Suprapubic skin (tissue), 4 donors: ENCODE results near the gene ERCC2. TPM values are rescaled to one million over a fixed set of nuclear protein-coding genes. Genes with fewer than 3 reads are reported as not detected.
"Not testable (repeated sequence)": the region's sequence is repeated elsewhere in the genome, so short reads cannot be mapped to it uniquely, and the experiment has no call there.

ENCODE experiments used
- DNase-seq, 2 donors: peaks; one replicate each; pipeline ENCODE4 v3.0.0-alpha.2; 2019; ENCODE audit warnings: low spot score in 2 of 2
- H3K27ac ChIP-seq: fragments of 200-600 bp; sonication (generic); one replicate; pipeline ENCODE4 v1.5.1; 2019
- H3K27me3 ChIP-seq: fragments of 200-600 bp; sonication (generic); one replicate; pipeline ENCODE4 v1.5.1; 2019
- H3K36me3 ChIP-seq: fragments of 200-600 bp; sonication (generic); one replicate; pipeline ENCODE4 v1.5.1; 2019
- H3K4me1 ChIP-seq: fragments of 200-600 bp; sonication (generic); one replicate; pipeline ENCODE4 v1.5.1; 2019
- H3K4me3 ChIP-seq: fragments of 200-600 bp; sonication (generic); one replicate; pipeline ENCODE4 v1.5.1; 2019; ENCODE audit warnings: mild to moderate bottlenecking
- H3K9me3 ChIP-seq: fragments of 200-600 bp; sonication (generic); one replicate; pipeline ENCODE4 v1.5.1; 2019
- CTCF ChIP-seq, 2 donors: fragments of 200-600 bp in 1 of 2; fragments of 450-650 bp in 1 of 2; sonication (generic) in 1 of 2; IDR thresholded peaks; one replicate each; pipeline ENCODE4 v1.5.1; 2016 to 2019; ENCODE audit warnings: antibody characterized with exemption in 2 of 2, mild to moderate bottlenecking in 1 of 2, moderate library complexity in 1 of 2
- EP300 ChIP-seq: sonication (generic); formaldehyde crosslinking; IDR thresholded peaks from one replicate; pipeline ENCODE4 v1.6.1; 2017; ENCODE audit warnings: antibody characterized with exemption
- POLR2A ChIP-seq, 2 donors: fragments of 450-650 bp; IDR thresholded peaks; one replicate each; pipeline ENCODE4 v1.6.1; 2017; ENCODE audit warnings: antibody characterized with exemption in 2 of 2, mild to moderate bottlenecking in 2 of 2, moderate library complexity in 2 of 2
- POLR2AphosphoS5 ChIP-seq, 3 donors: sonication (generic); formaldehyde crosslinking; IDR thresholded peaks; one replicate each; pipeline ENCODE4 v1.6.1; 2017; ENCODE audit warnings: antibody characterized with exemption in 3 of 3
- WGBS: methylation state at CpG from one replicate; pipeline ENCODE4 v1.1.5; 2018; 5-methylcytosine and 5-hydroxymethylcytosine counted together
- total RNA-seq, 4 donors: library from RNA; depleted of rRNA; stranded (reverse); fragments of >200 nt; gene quantifications; one replicate each; pipeline ENCODE4 v1.1.0, GENCODE V29; 2016

ERCC2 gene
- total RNA-seq, 4 donors from 2014 or later: 10.2 to 22.3 (median 14.1) TPM

DNA sequence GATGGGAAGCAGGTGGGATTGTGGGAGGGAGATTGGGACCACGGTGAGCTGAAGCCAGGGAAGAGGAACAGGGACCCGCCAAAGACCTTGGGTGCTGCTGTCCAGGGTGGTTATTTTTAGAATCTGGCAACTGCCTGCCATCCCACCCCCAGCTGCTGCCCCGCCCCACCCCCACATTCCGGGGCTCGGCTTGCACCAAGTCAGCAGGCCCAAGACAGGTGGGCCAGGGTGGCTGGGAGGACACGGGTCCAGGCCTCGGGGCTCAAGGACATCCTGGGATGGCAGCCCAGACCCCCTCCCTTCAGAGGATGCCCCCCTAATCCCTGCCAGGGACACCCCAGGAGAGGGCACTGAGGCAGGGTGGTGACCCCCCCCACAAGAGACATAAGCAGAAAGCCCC lies 48.5 kb downstream of the ERCC2 start:
- Histone ChIP-seq H3K4me3 (no peak overlapping the region), H3K27ac (no peak overlapping the region)
- WGBS: 45% methylated on average over 2 of the region's 7 CpGs

DNA sequence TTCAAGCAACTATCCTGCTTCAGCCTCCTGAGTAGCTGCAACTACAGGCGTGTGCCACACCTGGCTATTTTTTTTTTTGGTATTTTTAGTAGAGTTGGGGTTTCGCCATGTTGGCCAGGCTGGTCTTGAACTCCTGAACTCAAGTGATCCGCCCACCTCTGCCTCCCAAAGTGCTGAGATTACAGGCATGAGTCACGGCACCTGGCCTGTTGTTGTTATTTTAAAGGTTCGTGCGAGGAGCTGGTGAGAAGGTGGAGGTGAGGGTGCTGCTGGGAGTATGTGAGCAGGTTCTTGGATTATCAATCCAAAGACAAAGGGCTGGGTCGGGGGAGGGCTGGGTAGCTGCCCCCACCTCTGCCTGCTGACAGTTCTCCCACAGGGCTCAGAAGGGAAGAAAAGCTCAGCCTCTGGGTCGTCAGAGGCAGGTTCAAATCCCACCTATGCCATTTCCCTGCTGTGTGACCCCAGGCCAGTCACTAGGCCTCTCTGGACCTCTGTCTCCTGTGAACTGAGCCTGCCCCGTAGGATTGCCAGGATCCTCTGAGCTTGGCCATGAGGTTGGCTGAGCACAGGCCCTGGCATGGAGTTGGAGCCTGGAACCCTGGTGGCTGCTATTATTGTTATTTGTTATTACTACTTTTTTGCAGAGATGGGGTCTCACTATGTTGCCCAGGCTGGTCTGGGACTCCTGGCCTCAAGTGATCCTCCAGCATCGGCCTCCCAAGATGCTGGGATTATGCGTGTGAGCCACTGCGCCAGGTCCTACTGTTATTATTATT lies 49.2 kb downstream of the ERCC2 start:
- WGBS: 75% methylated on average over 11 of the region's 12 CpGs
- DNase-seq: no peak
- peaks cover 53% of the 10 kb centered on the region for H3K27me3 ChIP-seq
- H3K27ac ChIP-seq: no peak overlapping the region
- no peaks in the 10 kb centered on the region for H3K9me3 ChIP-seq
- H3K36me3 ChIP-seq: no peaks in the 10 kb centered on the region
- peaks cover 12% of the 10 kb centered on the region for H3K4me1 ChIP-seq
- no peak for TF ChIP-seq EP300
- no peak for TF ChIP-seq CTCF (IDR thresholded peaks at IDR 0.05)
- TF ChIP-seq POLR2AphosphoS5 (IDR thresholded peaks at IDR 0.05): no peak
- TF ChIP-seq POLR2A (IDR thresholded peaks at IDR 0.05): no peak
- H3K4me3 ChIP-seq: no peak overlapping the region

More for the DNA sequence above, 48.5 kb downstream of the ERCC2 start:
- no peaks in the 10 kb centered on the region for H3K36me3 ChIP-seq
- no peaks in the 10 kb centered on the region for H3K9me3 ChIP-seq
- TF ChIP-seq POLR2A (IDR thresholded peaks at IDR 0.05) (no peak), POLR2AphosphoS5 (IDR thresholded peaks at IDR 0.05) (no peak), EP300 (no peak), CTCF (IDR thresholded peaks at IDR 0.05) (no peak)
- DNase-seq: no peak
- H3K27me3 ChIP-seq: peaks cover 50% of the 10 kb centered on the region
- H3K4me1 ChIP-seq: peaks cover 14% of the 10 kb centered on the region

DNA sequence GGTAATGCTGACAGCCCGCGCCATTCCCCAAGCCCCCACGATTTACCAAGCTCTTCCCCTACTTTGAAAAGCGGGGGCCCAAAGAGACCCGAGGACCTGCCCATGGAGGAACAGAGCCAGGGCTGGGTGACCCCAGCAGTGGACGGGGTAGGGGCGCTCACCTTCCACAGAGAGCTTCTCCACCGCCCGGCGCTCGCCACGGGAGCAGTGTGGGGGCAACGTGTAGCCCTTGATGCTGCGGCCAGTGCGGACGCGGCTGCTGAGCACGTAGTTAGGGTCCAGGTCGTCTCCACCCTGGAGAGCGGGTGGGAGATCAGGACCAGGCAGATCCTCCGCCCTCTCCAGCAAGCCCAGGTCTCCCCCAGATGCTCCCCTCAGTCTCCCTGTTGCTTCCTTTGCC lies 55.1 kb downstream of the ERCC2 start:
- Histone ChIP-seq H3K36me3 (no peaks in the 10 kb centered on the region), H3K4me3 (no peak overlapping the region), H3K9me3 (no peaks in the 10 kb centered on the region), H3K27ac (no peak overlapping the region), H3K27me3 (peaks cover 31% of the 10 kb centered on the region), H3K4me1 (no peaks in the 10 kb centered on the region)
- 78% methylated on average over 7 of the region's 21 CpGs for WGBS
- no peak for DNase-seq
- TF ChIP-seq POLR2AphosphoS5 (IDR thresholded peaks at IDR 0.05): no peak
- no peak for TF ChIP-seq EP300
- TF ChIP-seq POLR2A (IDR thresholded peaks at IDR 0.05): no peak
- TF ChIP-seq CTCF (IDR thresholded peaks at IDR 0.05): no peak

GRCh38 chr19:45314708-45315245 lies 55.6 kb downstream of the ERCC2 start:
- Histone ChIP-seq H3K9me3 (no peaks in the 10 kb centered on the region), H3K36me3 (no peaks in the 10 kb centered on the region), H3K27me3 (peaks cover 31% of the 10 kb centered on the region), H3K4me1 (no peaks in the 10 kb centered on the region), H3K27ac (no peak overlapping the region), H3K4me3 (no peak overlapping the region)
- no peak for DNase-seq
- 80% methylated on average over 8 of the region's 8 CpGs for WGBS
- TF ChIP-seq CTCF (IDR thresholded peaks at IDR 0.05): no peak
- TF ChIP-seq POLR2A (IDR thresholded peaks at IDR 0.05): no peak
- TF ChIP-seq POLR2AphosphoS5 (IDR thresholded peaks at IDR 0.05): no peak
- no peak for TF ChIP-seq EP300

- not testable (repeated sequence) for DNase-seq, H3K36me3 ChIP-seq, H3K27ac ChIP-seq, H3K9me3 ChIP-seq, H3K4me1 ChIP-seq, H3K4me3 ChIP-seq
- H3K27me3 ChIP-seq: peaks cover 18% of the 10 kb centered on the region
- 86% methylated on average over 14 of the region's 14 CpGs for WGBS
Observed at GRCh38 chr19:45312285-45312684, 58.1 kb downstream of the ERCC2 start.
